ENCODE results near the gene DOCK2.
"Not testable (repeated sequence)": the region's sequence is repeated elsewhere in the genome, so short reads cannot be mapped to it uniquely, and the experiment has no call there.

Gene DOCK2

GRCh38 chr5:170092455-170093101 lies 455.5 kb downstream of the DOCK2 start:
- no peaks in the 10 kb centered on the region for H3K27me3 ChIP-seq (ENCODE audit: control insufficient read depth, insufficient read depth, low read length)
- no peaks in the 10 kb centered on the region for H3K36me3 ChIP-seq (ENCODE audit: control insufficient read depth, insufficient read depth, low read length)
- H3K4me1 ChIP-seq (ENCODE audit: control insufficient read depth, insufficient read depth, low read length) = no peaks in the 10 kb centered on the region; the same call in 1 of the 2 replicates
- H3K9me3 ChIP-seq (ENCODE audit: control insufficient read depth, insufficient read depth, low read depth, low read length) = peaks cover 3% of the 10 kb centered on the region; the same call in 1 of the 2 replicates
- H3K9ac ChIP-seq (ENCODE audit: low read length) = no peak overlapping the region
- H3K4me3 ChIP-seq (ENCODE audit: low read depth, low read length) = no peak overlapping the region
- H3K27ac ChIP-seq (ENCODE audit: low read depth, low read length) = no peak overlapping the region

GRCh38 chr5:170094329-170094728 lies 457.3 kb downstream of the DOCK2 start:
- H3K4me3 ChIP-seq (ENCODE audit: low read depth, low read length); H3K9me3 ChIP-seq (ENCODE audit: control insufficient read depth, insufficient read depth, low read depth, low read length); H3K36me3 ChIP-seq (ENCODE audit: control insufficient read depth, insufficient read depth, low read length); H3K4me1 ChIP-seq (ENCODE audit: control insufficient read depth, insufficient read depth, low read length); H3K27ac ChIP-seq (ENCODE audit: low read depth, low read length); H3K27me3 ChIP-seq (ENCODE audit: control insufficient read depth, insufficient read depth, low read length); H3K9ac ChIP-seq (ENCODE audit: low read length): not testable (repeated sequence)

- Histone ChIP-seq H3K4me3 (ENCODE audit: low read depth, low read length) (no peak overlapping the region), H3K9ac (ENCODE audit: low read length) (no peak overlapping the region), H3K9me3 (ENCODE audit: control insufficient read depth, insufficient read depth, low read depth, low read length) (peaks cover 5% of the 10 kb centered on the region; the same call in 1 of the 2 replicates), H3K4me1 (ENCODE audit: control insufficient read depth, insufficient read depth, low read length) (no peaks in the 10 kb centered on the region; the same call in 1 of the 2 replicates), H3K27ac (ENCODE audit: low read depth, low read length) (no peak overlapping the region), H3K27me3 (ENCODE audit: control insufficient read depth, insufficient read depth, low read length) (no peaks in the 10 kb centered on the region), H3K36me3 (ENCODE audit: control insufficient read depth, insufficient read depth, low read length) (no peaks in the 10 kb centered on the region)
Measured at GRCh38 chr5:170095646-170096045, 458.6 kb downstream of the DOCK2 start.

GRCh38 chr5:170097934-170098333 lies 460.9 kb downstream of the DOCK2 start:
- H3K4me1 ChIP-seq (ENCODE audit: control insufficient read depth, insufficient read depth, low read length) = no peaks in the 10 kb centered on the region; the same call in 1 of the 2 replicates
- H3K9me3 ChIP-seq (ENCODE audit: control insufficient read depth, insufficient read depth, low read depth, low read length) = peaks cover 2% of the 10 kb centered on the region; the same call in 1 of the 2 replicates
- H3K27ac ChIP-seq (ENCODE audit: low read depth, low read length) = no peak overlapping the region
- H3K4me3 ChIP-seq (ENCODE audit: low read depth, low read length) = no peak overlapping the region
- no peak overlapping the region for H3K9ac ChIP-seq (ENCODE audit: low read length)
- H3K36me3 ChIP-seq (ENCODE audit: control insufficient read depth, insufficient read depth, low read length) = no peaks in the 10 kb centered on the region
- no peaks in the 10 kb centered on the region for H3K27me3 ChIP-seq (ENCODE audit: control insufficient read depth, insufficient read depth, low read length)

- Histone ChIP-seq H3K9me3 (ENCODE audit: control insufficient read depth, insufficient read depth, low read depth, low read length) (peaks cover 2% of the 10 kb centered on the region; the same call in 1 of the 2 replicates), H3K4me1 (ENCODE audit: control insufficient read depth, insufficient read depth, low read length) (no peaks in the 10 kb centered on the region; the same call in 1 of the 2 replicates), H3K4me3 (ENCODE audit: low read depth, low read length) (no peak overlapping the region), H3K27ac (ENCODE audit: low read depth, low read length) (no peak overlapping the region), H3K9ac (ENCODE audit: low read length) (no peak overlapping the region), H3K36me3 (ENCODE audit: control insufficient read depth, insufficient read depth, low read length) (no peaks in the 10 kb centered on the region), H3K27me3 (ENCODE audit: control insufficient read depth, insufficient read depth, low read length) (peaks cover 6% of the 10 kb centered on the region; the same call in 1 of the 2 replicates)
Measured at GRCh38 chr5:170100066-170100943, 463.2 kb downstream of the DOCK2 start.

GRCh38 chr5:170103447-170103846 lies 466.4 kb downstream of the DOCK2 start:
- Histone ChIP-seq H3K4me3 (ENCODE audit: low read depth, low read length) (no peak overlapping the region), H3K27me3 (ENCODE audit: control insufficient read depth, insufficient read depth, low read length) (peaks cover 30% of the 10 kb centered on the region), H3K27ac (ENCODE audit: low read depth, low read length) (no peak overlapping the region), H3K36me3 (ENCODE audit: control insufficient read depth, insufficient read depth, low read length) (no peaks in the 10 kb centered on the region), H3K9ac (ENCODE audit: low read length) (no peak overlapping the region), H3K9me3 (ENCODE audit: control insufficient read depth, insufficient read depth, low read depth, low read length) (peaks cover 2% of the 10 kb centered on the region; the same call in 1 of the 2 replicates), H3K4me1 (ENCODE audit: control insufficient read depth, insufficient read depth, low read length) (no peaks in the 10 kb centered on the region)

- Histone ChIP-seq H3K4me3 (ENCODE audit: low read depth, low read length) (no peak overlapping the region), H3K27ac (ENCODE audit: low read depth, low read length) (no peak overlapping the region), H3K36me3 (ENCODE audit: control insufficient read depth, insufficient read depth, low read length) (no peaks in the 10 kb centered on the region), H3K27me3 (ENCODE audit: control insufficient read depth, insufficient read depth, low read length) (peaks cover 38% of the 10 kb centered on the region), H3K4me1 (ENCODE audit: control insufficient read depth, insufficient read depth, low read length) (peaks cover 4% of the 10 kb centered on the region), H3K9ac (ENCODE audit: low read length) (no peak overlapping the region), H3K9me3 (ENCODE audit: control insufficient read depth, insufficient read depth, low read depth, low read length) (no peaks in the 10 kb centered on the region)
Measured at GRCh38 chr5:170104299-170104698, 467.2 kb downstream of the DOCK2 start.

GRCh38 chr5:170104710-170105109 lies 467.6 kb downstream of the DOCK2 start:
- peaks cover 8% of the 10 kb centered on the region for H3K4me1 ChIP-seq (ENCODE audit: control insufficient read depth, insufficient read depth, low read length)
- no peak overlapping the region for H3K4me3 ChIP-seq (ENCODE audit: low read depth, low read length)
- H3K36me3 ChIP-seq (ENCODE audit: control insufficient read depth, insufficient read depth, low read length) = no peaks in the 10 kb centered on the region
- H3K9me3 ChIP-seq (ENCODE audit: control insufficient read depth, insufficient read depth, low read depth, low read length) = no peaks in the 10 kb centered on the region
- H3K9ac ChIP-seq (ENCODE audit: low read length) = no peak overlapping the region
- H3K27ac ChIP-seq (ENCODE audit: low read depth, low read length) = no peak overlapping the region
- peaks cover 38% of the 10 kb centered on the region for H3K27me3 ChIP-seq (ENCODE audit: control insufficient read depth, insufficient read depth, low read length)

- H3K27ac ChIP-seq (ENCODE audit: low read depth, low read length) = no peak within 1 kb of the TSS
- H3K36me3 ChIP-seq (ENCODE audit: control insufficient read depth, insufficient read depth, low read length) = no peaks in the 10 kb centered on the region
- no peak within 1 kb of the TSS for H3K9ac ChIP-seq (ENCODE audit: low read length)
- H3K9me3 ChIP-seq (ENCODE audit: control insufficient read depth, insufficient read depth, low read depth, low read length) = no peaks in the 10 kb centered on the region
- H3K4me1 ChIP-seq (ENCODE audit: control insufficient read depth, insufficient read depth, low read length) = peaks cover 19% of the 10 kb centered on the region
- peaks cover 50% of the 10 kb centered on the region for H3K27me3 ChIP-seq (ENCODE audit: control insufficient read depth, insufficient read depth, low read length)
- no peak within 1 kb of the TSS for H3K4me3 ChIP-seq (ENCODE audit: low read depth, low read length)
Measured at GRCh38 chr5:170105642-170106611, 468.9 kb downstream of the DOCK2 start, which contains the start of gene FOXI1. Gene FOXI1, plus strand, starts transcription at chr5:170105897. Its CDS starts 61 bp downstream, at chr5:170105958.

- Histone ChIP-seq H3K9ac (ENCODE audit: low read length) (no peak overlapping the region), H3K4me1 (ENCODE audit: control insufficient read depth, insufficient read depth, low read length) (peaks cover 24% of the 10 kb centered on the region), H3K27me3 (ENCODE audit: control insufficient read depth, insufficient read depth, low read length) (peaks cover 58% of the 10 kb centered on the region), H3K4me3 (ENCODE audit: low read depth, low read length) (no peak overlapping the region), H3K36me3 (ENCODE audit: control insufficient read depth, insufficient read depth, low read length) (no peaks in the 10 kb centered on the region), H3K27ac (ENCODE audit: low read depth, low read length) (no peak overlapping the region), H3K9me3 (ENCODE audit: control insufficient read depth, insufficient read depth, low read depth, low read length) (no peaks in the 10 kb centered on the region)
Measured at GRCh38 chr5:170107674-170108073, 470.6 kb downstream of the DOCK2 start.

Data from HUES6 (cell line).